Measurements from ENCODE around the gene CENPX.

The CENPX gene

DNA sequence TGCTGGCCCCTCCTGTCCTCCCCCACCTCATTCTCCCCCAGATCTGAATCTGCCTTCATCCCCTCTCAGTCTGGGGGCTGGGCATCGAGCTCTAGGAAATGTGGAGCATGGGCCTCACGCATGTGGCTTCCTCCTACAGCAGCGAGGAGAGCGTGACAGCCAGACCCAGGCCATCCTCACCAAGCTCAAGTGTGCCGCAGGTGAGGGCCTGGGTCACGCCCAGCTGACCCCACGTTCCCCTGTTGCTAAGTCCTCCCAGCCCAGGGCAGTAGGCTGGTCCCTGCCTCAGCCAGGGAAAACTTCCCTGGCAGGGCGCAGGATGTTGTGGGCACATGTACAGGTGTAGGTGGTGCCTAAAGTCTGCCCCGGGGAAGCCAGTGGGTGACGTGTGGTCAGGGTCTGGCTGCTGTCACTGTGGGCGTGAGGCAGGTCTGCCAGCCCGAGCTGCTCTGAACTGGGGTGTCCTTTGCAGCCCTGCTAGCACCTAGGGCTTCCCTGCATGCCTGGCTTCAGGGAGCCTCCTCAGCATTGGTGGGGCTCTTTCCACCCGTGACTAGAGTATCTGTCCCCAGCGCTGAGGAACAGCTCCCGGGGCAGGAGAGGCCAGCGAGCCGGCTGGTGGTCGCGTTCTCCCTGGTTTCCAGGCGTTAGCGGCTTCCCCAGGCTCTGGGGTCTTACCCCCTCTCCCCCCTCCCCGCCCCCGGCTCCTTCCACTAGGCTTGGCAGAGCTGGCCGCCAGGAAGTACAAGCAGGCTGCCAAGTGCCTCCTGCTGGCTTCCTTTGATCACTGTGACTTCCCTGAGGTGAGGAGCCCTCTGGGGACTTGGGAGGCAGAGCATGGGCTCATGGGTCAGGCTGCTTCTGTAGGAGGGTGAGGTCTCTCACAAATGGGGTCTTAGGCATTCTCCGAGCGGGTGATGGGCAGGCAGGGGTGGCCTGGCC, 32.6 kb upstream of the CENPX start:
- no peak for DNase-seq

DNA sequence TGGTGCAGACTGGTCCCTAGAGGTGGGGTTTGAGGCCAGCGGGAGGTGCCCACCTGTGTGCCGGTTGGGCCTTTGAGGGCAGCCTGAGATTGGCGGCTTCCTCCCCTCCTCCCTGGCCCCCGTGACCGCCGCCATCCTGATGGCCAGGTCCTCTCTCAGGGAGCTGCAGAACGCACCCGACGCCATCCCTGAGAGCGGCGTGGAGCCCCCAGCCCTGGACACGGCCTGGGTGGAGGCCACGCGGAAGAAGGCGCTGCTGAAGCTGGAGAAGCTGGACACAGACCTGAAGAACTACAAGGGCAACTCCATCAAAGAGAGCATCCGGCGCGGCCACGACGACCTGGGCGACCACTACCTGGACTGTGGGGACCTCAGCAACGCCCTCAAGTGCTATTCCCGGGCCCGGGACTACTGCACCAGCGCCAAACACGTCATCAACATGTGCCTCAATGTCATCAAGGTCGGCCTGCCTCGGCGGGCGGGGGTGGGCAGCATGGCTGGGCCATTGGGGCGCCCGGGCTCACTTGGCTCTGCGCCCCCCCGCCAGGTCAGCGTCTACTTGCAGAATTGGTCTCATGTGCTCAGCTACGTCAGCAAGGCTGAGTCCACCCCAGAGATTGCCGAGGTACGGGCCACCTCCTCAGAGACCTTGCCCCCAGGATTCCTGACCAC, 31.8 kb upstream of the CENPX start:
- DNase-seq: no peak

DNA sequence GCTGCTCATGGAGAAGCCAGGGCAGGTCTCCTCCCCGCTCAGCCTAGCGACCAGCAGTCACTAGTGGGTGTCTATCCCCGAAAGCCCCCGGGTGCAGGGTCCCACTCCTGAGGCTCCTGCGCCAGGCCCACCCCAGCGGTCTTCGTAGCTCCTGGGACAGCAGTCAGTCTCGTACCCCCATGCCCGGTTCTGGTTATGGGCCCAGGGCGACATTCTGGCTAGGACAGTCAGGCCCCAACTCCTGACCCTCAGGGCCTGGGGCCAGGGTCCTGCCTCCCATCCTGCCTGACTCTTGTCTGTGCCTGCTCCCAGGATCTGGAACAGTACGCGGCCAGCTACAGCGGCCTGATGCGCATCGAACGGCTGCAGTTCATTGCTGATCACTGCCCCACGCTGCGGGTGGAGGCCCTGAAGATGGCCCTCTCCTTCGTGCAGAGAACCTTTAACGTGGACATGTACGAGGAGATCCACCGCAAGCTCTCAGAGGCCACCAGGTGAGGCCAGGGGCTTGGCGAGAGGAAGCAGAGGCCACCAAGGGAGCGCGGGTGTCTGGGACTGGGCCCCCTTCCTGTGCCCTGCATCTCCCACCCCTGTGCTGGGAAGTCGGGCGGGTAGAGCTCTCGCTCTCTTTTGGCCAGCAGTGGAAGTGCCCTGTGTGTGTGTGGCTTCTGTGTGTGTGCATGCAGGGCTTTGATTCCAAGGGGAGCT, 31.0 kb upstream of the CENPX start:
- DNase-seq: no peak

DNA sequence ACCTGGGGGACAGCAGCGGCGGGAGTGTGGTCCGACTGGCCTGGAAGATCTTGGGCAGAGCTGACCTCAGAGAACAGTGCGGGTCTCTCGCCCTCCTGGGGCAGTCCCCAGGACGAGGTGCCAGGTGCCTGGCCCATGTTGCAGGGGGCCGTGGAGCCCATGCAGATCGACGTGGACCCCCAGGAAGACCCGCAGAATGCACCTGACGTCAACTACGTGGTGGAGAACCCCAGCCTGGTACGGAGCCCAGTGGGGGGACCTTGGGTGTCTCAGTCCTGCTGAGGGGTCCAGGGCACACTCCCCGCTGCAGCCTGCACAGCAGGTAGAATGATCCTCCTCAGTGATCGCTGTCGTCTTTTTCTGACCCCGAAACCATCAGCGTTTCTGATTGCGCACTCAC, 30.5 kb upstream of the CENPX start:
- DNase-seq: no peak

DNA sequence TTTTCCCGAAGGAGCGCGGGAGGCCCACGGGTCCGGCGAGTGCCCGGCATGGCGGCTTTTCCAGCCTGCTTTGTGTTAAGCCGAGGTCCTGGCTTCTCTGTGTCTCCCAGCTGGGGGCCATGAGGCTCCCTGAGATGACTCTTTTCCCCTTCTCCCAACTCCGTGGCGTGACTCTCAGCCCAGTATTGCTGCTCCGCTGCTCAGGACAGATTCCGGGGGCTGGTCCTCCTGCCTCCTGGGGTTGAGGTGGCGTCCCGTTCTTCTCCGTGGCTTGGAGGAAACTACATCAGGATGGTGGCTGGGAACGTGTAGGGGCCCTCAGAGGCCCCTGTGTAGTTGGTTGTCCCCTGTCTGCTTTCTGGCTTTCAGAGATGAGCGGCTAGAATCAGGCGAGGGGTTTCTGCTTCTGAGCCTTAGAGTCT, 30.0 kb upstream of the CENPX start:
- no peak for DNase-seq

DNA sequence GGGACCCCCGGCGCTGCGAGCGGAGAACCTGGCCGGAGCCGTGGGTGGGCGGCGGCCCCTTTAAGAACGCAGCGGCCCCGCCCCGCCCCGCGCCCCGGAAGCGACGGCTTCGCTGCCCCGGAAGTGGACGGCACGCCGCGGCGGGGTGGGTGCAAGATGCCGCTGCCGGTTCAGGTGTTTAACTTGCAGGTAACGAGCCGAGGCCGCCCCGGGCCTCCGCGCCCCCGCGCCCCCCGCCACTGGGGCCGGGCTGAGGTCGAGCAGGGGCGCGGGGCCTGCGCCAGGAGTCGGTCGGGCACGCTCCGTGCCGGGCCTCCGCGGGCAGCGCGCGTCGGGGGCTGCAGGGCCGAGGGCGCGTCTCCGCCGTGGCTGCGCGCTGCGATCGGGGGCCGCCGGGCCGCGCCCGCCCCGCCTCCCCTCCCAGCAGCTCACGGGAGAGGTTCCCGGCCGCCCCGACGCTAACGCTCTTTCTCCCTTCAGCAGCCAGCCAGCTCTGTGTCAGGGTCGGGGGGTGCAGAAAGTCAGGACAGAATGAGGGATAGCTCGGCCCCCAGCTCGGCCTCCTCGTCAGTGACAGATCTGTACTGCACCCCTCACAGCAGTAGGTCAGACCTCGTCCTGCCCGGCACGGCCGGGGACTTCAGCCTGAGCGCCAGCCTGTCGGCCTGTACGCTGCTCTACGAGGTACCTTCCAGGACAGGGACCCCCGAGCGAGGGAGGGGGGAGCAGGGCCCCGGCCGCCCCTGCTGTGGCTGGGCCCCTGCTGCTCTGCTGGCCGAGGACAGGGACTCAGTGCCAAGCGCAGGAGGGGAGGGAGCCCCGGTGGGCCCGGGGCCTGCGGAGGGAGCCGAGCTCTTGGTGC, 29.3 kb upstream of the CENPX start, which contains the start of the genes GPS1 and RFNG:
Gene GPS1 (plus strand): TSS at position 123 of the 862 bp plus-strand sequence. CDS start 34 bp downstream, at position 157.
Gene RFNG (minus strand): TSS at position 36 of the 862 bp plus-strand sequence. CDS start 45 bp downstream, outside the sequence.
- DNase-seq: peak; percentile 78

DNA sequence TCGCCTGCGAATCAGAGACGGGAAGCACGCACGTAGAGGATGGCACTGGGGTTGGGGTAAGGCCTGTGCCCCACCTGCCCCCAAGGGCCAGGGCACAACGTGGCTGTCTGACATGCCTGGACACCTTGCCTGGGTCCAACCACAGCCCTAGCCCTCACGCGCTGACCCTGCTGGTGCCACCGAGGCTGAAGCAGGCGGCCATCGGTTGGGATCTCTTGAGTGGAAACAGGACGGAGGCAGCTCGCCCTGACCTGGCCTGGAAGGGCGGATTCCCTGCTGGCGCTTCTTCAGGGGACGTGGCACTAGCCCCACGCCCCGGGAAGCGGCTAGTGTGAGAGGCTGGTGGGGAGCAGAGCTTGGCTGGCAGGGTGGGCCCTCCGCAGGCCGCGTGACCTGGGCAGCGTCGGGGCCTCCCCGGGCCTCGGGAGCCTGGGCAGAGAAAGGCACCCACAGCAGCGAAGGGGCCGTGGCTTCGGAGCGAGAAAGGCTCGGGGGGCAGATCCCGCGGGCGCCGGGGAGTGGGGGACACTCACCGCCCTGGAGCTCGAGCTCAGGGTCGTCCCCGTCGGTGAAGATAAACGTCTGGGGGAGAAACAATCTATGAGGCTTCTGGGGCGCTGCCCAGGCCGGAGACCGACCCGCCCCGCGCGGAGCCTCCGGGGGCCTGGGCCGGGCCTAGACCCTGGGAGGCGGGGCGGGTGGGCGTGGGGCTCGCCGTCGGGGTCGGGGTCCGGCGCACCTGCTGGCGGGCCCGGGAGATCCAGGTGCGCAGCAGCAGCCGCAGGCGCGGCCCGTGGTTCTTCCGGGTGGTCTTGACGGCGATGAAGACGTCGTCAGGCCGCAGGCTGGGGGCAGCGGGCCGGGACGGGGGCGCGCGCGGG, 28.3 kb upstream of the CENPX start:
- DNase-seq: no peak

DNA sequence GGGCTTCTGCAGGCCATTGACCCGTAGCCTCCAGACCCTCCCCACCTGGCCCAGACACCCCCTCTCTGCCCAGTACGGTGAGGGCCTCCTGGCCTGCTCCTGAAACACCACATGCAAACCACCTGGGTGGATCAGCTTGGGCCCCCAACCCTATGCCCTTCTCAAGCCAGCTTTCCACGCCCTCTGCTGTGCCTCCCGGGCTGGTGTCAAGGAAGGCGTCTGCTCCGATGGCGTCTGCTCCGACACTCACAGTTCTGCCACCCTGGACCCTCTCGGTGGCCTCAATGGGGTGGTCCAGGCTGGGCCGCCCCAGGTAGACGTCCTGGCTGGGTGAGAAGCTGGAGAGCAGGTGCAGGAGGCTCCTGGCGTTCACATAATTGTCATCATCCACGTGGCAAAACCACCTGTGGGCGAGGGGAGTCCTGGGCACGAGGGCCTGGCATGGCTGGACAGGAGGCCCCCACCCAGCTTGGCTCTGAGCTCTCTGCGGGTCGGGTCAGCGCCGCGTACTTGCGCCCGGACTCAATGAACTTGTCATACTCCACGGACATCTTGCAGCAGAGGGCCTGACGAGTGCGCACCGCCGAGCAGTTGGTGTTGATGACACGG, 27.6 kb upstream of the CENPX start:
- DNase-seq: no peak

DNA sequence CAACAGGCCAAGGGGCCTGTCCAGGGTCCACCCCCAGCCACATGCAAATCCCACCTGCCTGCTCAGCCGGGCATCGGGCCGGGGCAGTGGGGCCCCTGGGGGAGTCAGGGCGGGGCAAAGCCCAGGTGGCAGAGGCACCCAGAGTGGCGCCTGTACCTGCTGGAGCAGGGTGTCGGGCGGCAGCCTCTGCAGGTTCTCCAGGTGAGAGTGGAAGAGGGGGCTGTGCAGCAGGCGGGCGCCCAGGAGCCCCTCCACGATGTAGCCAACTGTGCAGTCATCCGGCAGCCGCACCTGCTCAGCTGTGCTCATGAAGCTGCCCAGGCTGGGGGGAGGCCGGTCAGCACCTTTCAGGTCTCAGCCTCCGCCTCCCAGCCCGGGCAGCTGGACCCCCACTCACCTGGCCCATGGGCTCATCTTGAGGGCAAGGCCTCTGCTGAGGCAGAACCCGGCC, 26.9 kb upstream of the CENPX start:
- DNase-seq: no peak

DNA sequence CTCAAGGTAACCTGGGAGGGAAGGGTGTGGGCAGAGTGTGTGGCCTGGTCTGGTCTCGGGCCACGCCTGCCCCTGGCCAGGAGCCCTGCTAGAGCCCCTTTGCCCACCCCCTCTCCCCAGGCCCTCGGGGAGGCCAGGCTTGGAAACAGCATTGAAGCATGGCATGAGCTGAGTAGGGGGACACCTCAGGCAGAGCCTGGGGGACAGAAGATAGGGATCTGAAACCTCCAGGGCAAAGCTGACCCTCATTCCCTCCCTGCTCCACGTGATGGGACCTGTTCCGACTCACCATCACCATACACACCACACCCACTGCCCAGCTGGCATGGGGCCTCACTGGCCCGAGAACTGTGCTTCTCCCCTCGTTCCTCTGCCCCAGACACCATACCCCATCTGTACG, 26.4 kb upstream of the CENPX start:
- no peak for DNase-seq

DNA sequence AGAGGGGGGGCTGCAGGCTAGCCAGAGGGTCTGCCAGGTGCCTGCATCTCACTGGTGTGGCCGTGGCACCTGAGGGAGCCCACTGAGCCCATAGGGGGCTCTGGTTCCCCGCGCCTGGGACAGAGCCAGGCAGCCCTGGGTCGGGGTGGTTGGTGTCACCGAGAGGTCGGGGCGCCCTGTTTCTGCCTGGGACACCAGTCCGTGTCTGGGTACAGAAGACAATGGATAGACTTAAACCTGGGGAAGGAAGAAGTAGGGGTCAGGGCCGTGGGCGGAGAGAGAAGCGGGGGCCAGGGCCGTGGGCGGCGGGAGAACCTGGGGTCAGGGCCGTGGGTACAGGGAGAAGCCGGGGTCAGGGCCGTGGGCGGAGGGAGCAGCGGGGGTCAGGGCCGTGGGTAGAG, 25.9 kb upstream of the CENPX start:
- DNase-seq: no peak

DNA sequence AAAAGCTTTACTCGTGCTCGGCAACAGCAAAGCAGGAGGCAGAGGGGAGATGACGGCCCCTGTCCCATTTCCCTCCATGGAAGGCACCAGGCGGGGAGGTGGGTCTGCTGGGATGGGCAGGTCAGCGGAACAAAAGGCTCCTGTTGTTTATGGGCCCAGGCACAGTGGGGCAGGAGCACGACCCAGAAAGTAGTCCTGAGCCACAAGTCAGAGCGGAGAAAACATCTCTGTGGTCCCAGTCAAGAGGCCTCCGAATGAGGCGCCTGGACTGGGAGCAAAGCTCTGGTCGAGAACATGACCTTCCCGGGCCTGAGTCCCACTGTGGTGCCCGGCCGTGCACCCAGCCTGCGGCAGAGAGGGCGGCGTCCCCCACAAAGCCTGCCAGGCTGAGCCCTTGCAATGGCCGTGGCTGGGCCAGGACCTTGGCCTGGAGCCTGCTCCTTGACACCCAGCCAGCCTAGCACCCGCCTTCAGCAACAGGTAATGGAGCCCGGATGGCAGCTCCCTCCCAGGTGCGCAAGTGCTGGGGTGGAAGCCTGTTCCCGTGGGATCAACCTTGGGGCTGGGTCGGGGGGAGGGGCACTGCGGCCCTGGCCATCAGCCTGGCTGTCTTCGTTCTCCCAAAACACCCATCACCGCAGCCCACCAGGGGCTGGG, 25.4 kb upstream of the CENPX start:
- DNase-seq: no peak

DNA sequence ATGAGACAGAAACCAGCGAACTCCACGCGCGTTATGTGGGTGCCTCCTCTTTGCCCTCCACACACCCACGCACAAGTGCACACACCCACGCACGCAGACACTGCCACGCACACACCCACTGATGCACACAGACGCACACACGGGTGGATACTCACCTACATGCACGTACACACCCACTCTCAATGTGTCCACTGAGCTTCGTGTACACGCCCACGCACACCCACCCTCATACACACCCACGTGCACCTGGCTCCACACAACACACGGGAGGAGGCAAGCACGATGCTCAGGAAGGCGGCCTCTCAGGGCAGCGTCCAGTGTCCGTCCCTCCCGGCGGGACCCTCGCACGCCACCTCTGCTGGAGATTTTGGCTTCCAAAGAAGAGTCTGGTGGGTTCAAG, 24.7 kb upstream of the CENPX start:
- DNase-seq: no peak

DNA sequence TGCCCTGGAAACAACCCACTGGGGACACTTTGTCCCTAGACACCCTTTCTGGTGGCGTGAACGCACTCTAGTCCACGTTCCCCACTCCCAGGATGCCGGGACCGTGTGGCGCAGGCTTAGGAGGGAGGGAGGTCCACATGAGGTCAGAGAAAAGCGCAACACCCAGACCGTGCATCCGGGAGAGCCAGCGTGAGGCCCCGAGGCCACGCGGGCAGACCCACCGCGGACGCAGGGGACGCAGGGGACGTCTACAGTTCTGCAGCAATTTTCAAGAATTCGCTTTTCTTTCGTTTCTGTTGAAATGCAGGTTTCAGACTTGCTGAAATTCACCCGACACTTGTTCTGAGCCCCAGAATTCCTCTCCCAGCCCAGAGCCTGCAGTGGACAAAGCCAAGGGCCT, 24.2 kb upstream of the CENPX start:
- DNase-seq: no peak

DNA sequence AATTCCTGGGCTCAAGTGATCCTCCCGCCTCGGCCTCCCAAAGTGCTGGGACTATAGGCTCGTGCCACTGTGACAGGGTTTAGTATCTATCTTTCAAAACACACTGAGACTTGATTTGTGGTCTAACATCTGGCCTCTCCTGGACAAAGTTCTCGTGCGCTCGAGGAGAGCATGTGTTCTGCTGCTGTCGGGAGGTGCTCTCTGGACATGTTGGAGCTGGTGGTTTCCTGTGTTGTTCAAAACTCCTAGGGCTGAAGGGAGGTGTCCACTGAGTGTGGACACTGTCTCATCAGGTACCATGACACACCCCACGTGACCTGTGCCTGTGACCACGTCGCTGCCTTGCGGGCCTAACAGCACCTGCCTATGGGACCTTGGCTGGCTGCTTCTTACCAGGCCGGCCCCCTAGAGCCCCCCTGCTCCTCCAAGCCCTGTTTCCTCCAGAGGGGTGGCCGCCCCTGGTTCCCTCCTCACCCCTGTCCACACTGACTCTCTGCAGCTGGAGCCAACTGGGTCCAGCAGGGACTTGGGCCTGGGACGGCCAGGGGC, 23.3 kb upstream of the CENPX start:
- no peak for DNase-seq

DNA sequence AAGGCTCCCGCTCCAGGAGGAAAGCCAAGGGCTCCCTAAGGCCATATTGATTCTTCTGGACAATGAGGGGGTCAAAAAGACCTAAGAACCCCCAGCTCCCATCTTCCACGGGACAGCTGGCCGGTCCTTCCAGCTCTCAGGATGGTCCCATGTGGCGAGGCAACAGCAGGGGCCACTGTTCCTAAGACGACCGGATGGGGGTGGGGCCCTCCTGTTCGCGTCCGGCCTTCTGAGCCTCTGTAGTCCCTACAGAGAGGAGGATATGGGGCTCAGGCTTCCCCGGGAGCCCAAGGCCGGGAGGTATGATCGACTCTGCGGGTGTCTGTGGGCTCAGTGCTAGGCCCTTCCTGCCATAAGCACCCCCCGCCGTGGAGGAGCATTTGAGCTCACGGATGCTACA, 20.8 kb upstream of the CENPX start:
- DNase-seq: no peak

DNA sequence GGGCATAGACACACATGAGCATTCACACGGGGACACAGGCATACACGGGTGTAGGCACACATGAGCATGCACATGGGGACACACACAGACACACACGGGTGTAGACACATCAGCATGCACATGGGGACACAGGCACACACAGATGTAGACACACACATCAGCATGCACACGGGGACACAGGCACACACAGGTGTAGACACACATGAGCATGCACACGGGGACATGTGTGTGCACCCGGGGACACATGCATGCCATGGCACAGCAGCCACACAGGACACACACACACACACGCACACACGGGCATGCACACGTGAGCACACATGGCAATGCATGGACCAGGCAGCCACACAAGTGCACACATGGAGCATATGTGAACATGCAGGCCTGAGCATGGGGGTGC, 20.0 kb upstream of the CENPX start:
- DNase-seq: no peak

DNA sequence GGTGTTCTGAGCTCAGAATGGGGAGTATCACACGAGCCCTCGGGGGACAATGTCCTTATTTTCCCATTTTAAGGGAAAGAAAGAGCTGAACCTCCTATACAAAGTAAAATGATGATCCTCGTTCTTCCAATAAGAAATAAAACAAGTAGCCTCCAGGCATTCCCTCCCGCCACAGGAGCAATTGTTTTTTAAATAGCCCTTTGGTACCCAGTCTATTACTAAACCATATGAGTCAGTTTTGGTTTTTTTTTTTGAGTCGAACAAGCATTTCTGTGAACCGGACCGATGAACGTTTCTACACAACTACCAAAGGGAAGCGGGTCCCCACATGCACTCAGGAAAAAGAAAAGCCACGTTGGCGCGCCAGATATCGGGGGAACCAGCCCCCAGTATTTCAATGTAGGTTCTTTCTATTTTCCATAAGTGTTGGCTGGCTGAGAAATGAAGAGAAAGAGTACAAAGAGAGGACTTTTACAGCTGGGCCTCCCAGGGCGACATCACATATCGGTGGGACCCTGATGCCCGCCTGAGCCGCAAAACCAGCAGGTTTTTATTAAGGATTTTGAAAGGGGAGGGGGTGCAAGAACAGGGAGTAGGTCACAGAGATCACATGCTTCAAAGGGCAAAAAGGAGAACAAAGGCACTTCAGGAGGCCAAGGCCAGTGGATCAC, 18.6 kb upstream of the CENPX start:
- DNase-seq: no peak

DNA sequence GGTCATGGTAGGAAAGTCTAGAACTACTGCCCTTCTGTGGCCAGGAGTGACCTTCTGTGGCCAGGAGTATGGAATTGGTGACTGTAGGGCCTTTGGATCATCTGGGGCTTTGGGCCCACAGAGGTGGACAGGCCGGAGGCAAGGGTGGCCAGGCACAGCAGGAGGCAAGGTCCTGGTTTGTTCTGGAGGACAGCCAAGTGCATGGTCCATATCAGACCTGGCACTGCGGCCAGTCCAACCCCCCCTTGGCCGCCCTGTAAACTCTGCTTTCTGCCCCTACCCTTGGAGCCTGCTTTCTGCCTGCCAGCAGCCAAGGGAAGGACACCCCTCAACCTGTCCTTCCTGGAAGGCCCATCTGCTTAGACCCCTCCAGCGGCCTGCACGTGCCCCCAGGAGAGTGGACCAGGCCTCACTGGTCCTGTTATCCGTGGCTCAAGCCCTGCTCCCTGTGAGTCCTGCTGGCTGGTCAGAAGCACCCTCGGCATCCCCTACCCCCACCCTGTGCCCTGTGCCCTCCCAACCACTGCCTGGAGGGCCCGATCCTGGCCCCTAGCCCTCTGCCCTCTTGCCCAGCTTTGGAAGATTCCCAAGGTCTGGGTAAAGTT, 17.1 kb upstream of the CENPX start:
- DNase-seq: no peak

Data from stimulated activated CD4-positive, alpha-beta T cell treated with anti-CD3 and anti-CD28 coated beads, Interleukin-1b, Interleukin-23, amount 100 ng/mL, for 48 hours (primary cell).